Measurements from ENCODE around the gene SGPL1.

The SGPL1 gene

DNA sequence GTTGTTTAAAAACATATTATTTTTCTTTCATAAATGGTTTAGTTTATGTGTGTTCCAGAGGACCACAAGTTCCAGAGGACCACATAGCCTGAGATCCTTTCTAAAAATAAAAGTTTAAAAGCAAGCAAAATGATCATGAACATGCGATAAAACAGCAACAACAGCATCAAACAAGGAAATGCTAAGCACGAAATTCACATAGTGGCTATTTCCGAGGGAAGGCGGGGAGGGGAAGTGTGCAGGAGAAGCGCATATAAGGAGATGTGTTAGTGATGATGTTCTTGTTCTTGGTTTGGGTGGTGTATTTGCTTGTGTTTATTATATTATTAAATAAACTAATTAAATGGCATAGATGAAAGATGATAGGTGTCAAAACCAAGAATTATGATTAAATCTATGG lies 31.7 kb upstream of the SGPL1 start:
- Histone ChIP-seq H3K27ac (no peak overlapping the region), H3K27me3 (peaks cover 24% of the 10 kb centered on the region), H3K36me3 (no peaks in the 10 kb centered on the region), H3K4me3 (ENCODE audit: low read depth in 1 of 2, low read length in 1 of 2) (no peak overlapping the region), H3K9me3 (no peaks in the 10 kb centered on the region), H3K4me1 (ENCODE audit: control insufficient read depth in 1 of 2, insufficient read depth in 1 of 2, low read depth in 1 of 2, low read length in 1 of 2) (no peaks in the 10 kb centered on the region)
- TF ChIP-seq, protein P1, sequence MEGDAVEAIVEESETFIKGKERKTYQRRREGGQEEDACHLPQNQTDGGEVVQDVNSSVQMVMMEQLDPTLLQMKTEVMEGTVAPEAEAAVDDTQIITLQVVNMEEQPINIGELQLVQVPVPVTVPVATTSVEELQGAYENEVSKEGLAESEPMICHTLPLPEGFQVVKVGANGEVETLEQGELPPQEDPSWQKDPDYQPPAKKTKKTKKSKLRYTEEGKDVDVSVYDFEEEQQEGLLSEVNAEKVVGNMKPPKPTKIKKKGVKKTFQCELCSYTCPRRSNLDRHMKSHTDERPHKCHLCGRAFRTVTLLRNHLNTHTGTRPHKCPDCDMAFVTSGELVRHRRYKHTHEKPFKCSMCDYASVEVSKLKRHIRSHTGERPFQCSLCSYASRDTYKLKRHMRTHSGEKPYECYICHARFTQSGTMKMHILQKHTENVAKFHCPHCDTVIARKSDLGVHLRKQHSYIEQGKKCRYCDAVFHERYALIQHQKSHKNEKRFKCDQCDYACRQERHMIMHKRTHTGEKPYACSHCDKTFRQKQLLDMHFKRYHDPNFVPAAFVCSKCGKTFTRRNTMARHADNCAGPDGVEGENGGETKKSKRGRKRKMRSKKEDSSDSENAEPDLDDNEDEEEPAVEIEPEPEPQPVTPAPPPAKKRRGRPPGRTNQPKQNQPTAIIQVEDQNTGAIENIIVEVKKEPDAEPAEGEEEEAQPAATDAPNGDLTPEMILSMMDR (IDR thresholded peaks at IDR 0.05) = no peak

DNA sequence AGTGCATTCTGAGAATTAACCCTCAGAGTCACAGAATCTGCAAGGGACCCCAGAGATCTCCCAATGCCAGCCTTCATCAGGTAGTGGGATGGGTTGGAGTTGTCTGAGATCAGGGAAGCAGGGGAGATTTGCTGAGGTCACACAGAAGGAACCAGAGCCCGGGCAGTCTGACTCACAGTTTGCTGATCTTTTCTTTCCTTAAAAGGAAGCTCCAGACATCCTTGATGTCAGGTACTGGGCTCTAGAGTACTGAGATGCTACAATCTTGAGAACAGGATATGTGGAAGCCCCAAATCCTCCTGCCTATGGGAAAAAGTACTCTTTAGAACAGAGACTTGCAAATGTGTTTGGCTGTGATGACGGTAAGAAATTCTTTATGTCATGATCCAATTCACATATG lies 31.3 kb upstream of the SGPL1 start:
- H3K4me3 ChIP-seq (ENCODE audit: low read depth in 1 of 2, low read length in 1 of 2) = no peak overlapping the region
- no peaks in the 10 kb centered on the region for H3K36me3 ChIP-seq
- no peaks in the 10 kb centered on the region for H3K9me3 ChIP-seq
- H3K4me1 ChIP-seq (ENCODE audit: control insufficient read depth in 1 of 2, insufficient read depth in 1 of 2, low read depth in 1 of 2, low read length in 1 of 2) = no peaks in the 10 kb centered on the region
- peaks cover 24% of the 10 kb centered on the region for H3K27me3 ChIP-seq
- no peak overlapping the region for H3K27ac ChIP-seq
- TF ChIP-seq, protein P1 (IDR thresholded peaks at IDR 0.05) = no peak

DNA sequence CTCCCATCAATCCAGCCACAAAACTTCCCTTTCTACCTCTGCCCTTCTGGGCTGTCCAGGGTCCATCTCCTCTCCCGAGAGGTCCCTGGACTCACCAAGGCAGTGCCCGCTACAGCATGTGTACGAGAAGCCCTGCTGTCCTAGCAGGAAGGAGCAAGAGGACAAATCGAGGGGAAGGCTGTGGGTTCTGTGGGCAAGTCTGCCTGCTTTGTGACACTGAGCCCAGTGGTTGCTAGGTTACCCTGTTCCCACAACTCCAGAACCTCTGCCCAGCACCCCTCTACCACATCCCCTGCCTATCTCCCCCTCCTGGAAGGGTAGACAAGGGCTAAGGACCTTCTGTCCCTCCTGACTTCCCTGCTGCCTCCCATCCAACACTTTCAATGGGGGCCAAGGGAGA lies 30.6 kb upstream of the SGPL1 start, which contains the start of gene TBATA:
TBATA (minus strand) TSS at position 188 of the 400 bp plus-strand sequence. CDS start 1,998 bp downstream, outside the sequence.
- H3K27ac ChIP-seq = no peak within 1 kb of the TSS
- peaks cover 24% of the 10 kb centered on the region for H3K27me3 ChIP-seq
- H3K4me1 ChIP-seq (ENCODE audit: control insufficient read depth in 1 of 2, insufficient read depth in 1 of 2, low read depth in 1 of 2, low read length in 1 of 2) = no peaks in the 10 kb centered on the region
- no peak within 1 kb of the TSS for H3K4me3 ChIP-seq (ENCODE audit: low read depth in 1 of 2, low read length in 1 of 2)
- TF ChIP-seq, protein P1 (IDR thresholded peaks at IDR 0.05) = no peak
- no peaks in the 10 kb centered on the region for H3K36me3 ChIP-seq
- H3K9me3 ChIP-seq = no peaks in the 10 kb centered on the region

DNA sequence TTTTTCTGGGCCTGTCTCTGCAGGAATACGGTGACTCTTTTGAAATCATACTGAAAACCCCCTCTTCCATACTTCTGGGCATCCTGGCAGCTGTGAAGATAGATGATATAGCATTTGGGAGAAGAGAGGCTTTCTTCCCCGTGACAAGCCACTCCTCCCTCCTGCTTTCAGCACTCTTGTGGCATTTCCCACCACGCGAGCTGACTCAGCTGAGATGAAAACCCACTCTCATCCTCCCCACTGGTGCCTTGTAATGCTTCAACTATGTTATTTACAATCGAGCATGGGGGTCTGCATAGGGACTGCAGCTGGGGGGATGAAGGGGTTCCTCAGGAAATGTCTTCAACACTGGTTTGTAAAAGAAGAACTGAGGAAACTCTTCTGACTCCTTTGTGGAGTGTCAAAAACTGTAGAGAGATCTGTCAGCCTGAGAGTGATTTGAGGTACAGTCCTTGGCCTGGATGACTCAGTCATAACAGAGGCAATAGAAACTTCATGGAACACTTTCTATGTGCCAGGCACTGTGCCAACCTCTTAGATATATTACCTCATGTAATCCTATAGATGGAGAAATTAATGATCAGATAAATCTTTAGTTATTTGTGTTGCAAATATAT lies 28.8 kb upstream of the SGPL1 start:
- no peak overlapping the region for H3K27ac ChIP-seq
- TF ChIP-seq, protein P1 (IDR thresholded peaks at IDR 0.05) = no peak
- no peak overlapping the region for H3K4me3 ChIP-seq (ENCODE audit: low read depth in 1 of 2, low read length in 1 of 2)
- no peaks in the 10 kb centered on the region for H3K36me3 ChIP-seq
- no peaks in the 10 kb centered on the region for H3K4me1 ChIP-seq (ENCODE audit: control insufficient read depth in 1 of 2, insufficient read depth in 1 of 2, low read depth in 1 of 2, low read length in 1 of 2)
- no peaks in the 10 kb centered on the region for H3K9me3 ChIP-seq
- peaks cover 24% of the 10 kb centered on the region for H3K27me3 ChIP-seq

DNA sequence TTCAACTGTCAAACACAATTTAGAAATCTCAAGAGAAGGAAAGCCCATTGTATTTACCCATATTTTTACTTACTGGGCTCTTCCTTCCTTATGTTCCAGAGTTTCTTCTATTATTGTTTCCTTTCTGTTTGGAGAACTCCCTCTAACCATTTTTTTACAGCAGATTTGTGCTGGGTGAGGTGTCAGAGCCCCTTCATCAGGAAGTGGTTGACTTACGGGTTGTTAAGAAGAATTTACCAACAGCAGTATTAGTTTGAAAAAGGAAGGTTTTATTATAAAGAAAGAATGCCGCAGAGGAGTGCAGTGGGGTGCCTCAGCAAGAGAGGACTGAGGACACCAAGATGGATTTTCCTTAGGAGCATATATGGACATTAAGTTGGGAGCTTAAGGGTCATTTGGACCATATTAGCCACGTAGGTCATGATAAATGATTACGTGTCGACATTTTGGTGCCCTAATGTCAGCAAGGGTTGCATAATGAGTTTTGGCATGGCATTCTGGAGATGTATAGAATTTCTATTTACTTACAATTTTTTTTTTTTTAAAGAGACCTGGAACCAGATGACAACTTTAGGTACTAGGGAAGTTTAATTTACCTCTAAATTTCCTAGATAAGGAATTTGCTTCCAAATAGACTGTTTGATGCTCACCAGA lies 24.2 kb upstream of the SGPL1 start:
- Histone ChIP-seq H3K4me1 (ENCODE audit: control insufficient read depth in 1 of 2, insufficient read depth in 1 of 2, low read depth in 1 of 2, low read length in 1 of 2) (no peaks in the 10 kb centered on the region), H3K27me3 (no peaks in the 10 kb centered on the region)
- TF ChIP-seq, protein P1 (IDR thresholded peaks at IDR 0.05) = no peak

More for the DNA sequence above, 24.2 kb upstream of the SGPL1 start:
- Histone ChIP-seq H3K4me3 (ENCODE audit: low read depth in 1 of 2, low read length in 1 of 2) (no peak overlapping the region), H3K9me3 (no peaks in the 10 kb centered on the region), H3K36me3 (no peaks in the 10 kb centered on the region), H3K27ac (no peak overlapping the region)
